GM19023 (cell line): ENCODE data around the gene GMPR2.

ENCODE experiments used
- ATAC-seq: cut with Tn5 transposase; IDR thresholded peaks from one replicate; pipeline ENCODE4 v1.9.1; 2021; ENCODE audit warnings: mild to moderate bottlenecking, moderate library complexity; ENCODE audit not compliant: unreplicated experiment

The GMPR2 gene

DNA sequence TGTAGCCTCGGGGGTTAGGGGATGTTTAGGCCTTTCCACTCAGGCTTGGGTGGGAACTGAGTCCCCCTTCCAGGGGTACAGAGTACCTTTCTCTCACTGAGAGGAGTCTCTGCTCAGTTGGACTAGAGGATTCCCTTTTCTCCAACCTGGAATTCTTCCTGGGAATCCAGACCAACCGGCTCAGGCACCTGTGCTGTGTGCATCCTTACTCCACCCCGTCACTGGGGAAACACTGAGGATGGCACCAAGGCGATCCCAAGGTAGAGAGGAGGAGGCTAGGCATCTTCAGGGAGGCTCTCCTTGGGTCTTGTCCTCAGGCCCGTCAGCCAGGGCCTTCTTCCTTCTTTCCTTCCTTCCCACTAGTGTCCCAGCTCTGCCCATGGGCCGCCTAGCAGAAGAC, 31.1 kb downstream of the GMPR2 start:
- no peak for ATAC-seq

DNA sequence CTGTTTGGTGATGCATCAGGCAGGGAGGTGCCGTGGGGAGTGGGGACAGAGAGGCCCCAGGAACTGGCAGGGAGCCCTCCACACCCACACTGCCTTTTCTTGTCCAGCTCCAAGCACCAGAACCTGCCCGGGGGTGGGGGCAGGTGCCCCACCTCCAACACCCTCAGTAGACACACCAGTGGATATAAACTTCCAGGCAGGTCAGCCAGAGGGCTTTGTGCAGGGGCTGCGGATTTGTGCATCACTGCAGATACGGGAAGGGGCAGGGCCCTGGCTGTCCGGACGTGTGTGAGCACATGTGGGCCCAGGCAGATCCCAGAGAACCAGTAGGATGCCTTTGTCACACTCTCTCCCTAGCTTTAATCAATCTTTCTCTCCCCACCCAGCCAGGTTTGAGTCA, 31.6 kb downstream of the GMPR2 start:
- no peak for ATAC-seq

DNA sequence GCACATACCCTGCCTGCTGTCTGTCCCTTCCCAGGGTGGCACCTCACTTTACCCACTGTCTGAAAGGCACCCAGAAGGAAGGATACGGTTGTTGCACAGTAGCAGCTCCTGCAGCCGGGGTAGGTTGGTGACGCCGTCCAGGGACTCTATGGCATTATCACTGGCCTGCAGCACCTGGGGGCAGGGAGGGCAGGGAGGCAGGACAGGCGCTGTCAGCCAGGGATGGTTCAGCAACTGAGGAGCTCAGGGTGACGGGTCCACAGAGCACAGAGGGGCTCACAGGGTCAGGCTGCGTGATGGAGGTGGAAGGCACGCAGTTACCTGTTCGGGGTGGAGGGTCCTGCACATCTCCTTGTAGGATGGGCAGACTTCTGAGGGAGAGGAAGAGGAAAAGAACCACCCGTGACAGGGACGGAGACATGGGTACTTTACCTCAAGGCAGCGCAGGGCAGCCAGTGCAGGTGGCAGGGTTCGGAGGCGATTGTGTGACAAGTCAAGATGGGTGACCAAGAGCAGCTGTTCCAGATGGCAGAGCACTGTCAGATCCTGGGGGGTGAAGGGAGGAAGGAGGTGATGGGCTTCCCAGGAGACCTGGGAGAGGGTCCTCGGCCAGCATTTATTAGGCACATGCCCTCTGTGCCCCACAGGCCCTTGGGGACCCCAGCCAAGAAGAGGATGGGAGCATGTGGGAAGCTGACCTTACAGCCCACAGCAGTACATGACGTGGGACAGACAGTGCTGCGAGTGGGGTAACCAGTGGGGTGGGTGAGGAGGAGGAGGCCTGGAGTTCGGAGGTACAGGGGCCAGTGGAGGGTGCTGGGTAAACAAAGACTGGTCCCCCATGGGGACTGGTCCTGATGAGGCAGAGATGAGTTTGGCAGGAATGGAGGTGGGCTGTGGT, 33.9 kb downstream of the GMPR2 start:
- ATAC-seq: no peak

DNA sequence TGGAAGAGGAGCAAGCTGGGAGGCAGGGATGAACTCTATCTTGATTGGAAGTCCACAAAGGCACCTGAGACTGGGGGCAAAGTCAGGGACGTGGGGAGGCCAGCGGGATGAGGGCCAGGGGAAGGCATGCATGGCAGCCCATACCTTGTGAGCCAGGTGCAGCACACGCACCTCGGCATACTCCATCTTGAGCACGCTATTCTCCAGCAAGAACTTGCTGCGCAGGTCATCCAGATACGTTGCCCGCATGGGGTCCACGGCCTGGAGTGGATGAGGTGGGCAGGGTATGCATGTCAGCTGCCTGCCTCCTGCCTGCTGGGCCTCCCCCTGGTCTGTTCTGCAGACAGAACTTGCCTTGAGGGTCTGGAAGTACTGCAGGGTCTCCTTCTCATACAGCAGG, 34.8 kb downstream of the GMPR2 start:
- ATAC-seq: no peak

DNA sequence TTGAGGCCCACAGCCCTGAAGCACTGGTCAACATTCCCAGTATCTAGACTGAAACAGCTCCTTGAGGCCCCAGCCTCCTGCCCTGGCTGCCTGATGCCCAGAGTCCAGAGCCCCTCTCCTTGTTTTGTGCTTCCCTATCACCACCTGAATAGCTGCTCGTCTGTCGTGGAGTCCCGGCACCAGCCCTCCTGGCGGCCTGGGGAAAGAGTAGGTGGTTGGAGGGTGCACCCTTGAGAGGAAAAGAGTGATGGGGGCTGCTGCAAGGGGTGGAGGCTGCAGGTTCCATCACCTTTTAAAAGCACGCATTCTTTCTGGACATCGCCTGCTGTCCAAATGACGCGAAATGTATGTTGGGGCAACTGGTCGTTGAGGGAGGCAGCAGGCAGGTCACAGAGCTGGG, 35.5 kb downstream of the GMPR2 start:
- no peak for ATAC-seq

DNA sequence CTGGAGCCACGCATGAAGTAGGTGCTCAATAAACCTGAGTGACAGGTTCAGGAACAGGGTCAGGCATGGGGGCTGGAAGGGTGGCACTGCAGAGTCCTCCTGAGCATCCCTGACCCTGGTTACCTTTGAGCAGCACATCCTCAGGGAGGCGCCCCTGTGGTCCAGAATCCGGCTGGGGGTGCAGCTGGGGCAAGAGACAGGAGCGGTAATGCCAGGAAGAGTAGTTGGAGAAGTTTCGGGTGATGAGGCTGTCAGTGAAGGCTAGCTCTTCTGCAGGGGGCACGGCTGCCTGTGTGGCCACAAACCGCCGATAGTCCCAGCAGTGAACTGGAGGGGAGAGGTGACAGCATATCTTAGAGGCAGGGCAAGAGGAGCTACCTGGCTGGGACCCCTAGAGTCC, 36.6 kb downstream of the GMPR2 start:
- ATAC-seq: no peak

DNA sequence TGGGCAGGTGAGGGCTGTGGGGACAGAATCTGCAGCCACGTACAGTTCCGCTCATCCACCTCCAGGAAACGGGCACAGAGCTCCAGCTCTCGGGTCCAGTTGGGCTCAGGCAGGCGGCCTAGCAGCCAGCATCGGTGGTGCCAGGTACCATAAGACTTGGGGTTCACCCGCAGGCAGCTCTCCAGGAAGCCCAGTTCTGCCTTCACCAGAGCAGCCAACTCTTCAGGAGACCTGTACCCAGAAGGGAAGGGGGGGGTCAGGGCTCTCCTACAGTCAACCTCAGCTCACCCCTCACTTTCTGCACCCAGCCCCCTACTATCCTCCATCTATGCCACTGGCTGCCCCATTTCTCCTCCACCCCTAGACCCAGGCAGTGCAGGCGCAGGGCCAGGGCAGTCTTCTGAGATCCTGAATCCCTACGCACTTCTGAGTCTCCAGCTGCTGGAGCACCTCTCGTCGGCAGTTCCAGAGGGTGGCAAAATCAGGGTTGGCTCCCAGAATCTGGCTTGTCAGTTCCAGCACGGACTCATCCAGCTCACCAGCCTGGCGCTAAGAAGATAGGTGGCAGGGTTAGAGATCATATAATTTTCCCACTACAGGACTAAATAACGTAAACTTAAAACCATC, 37.3 kb downstream of the GMPR2 start:
- ATAC-seq: no peak

DNA sequence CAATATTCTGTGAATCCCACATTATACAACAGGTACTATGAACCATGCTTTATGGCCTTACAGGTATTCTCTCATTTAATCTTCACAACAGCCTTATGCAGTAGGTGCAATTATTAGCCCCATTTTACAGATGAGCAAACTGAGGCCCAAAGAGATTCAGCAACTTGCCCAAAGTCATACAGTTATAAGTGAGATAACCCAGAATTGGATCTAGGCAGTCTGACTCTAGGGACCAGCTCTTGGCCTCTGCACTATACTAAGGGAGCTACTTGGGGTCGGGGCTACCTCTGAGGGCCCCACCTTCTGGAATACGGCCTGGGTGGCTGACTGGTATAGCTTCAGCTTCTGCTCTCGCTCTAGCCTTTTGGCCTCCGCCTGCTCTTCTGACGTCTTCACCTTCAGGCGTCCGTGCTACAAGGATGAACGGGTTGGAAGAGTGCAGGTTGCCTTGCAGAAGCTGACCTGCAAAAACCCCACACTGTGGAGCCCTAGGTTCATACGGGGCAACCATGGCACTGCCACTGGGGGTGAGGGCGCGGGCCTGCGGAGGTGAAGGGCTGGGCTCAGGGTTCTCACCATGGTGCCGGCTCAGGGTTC, 37.9 kb downstream of the GMPR2 start:
- ATAC-seq: peak; percentile 0

DNA sequence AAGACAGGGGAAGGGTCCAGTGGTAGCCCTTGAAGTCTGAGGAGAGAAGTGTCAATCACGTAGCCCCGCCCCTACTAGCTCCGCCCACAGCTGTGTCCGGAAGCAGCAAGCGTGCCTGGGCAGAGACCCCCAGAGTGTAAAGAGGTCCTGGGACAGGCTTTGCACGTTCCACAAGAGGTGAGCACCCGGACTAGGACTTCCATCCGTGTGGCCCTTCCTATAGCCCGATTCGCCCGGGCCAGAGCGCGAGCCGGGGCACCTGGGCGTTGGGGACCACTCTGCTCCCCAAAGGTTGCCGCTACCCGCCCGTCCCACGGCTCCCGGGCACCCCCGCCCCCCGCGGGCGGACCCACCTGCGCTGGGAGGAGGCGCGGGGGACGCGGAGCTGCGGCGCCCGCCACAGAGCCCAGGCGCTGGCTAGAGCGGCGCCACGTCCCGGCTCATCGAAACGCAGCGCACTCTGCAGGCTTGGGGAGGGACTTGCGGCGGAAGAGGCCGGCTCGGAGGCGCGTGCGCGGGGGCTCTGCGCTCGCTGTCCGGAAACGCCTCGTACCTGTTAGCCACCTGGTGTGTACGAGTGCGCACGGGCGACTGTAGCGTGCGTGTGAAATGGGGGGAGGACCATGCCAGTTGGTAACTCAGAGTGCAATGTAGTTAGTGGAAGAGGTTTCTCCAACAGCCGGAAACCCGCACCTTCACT, 38.6 kb downstream of the GMPR2 start, which contains the start of gene RABGGTA:
RABGGTA (minus strand) TSS at position 464 of the 700 bp plus-strand sequence. CDS start 482 bp downstream, outside the sequence.
- peak; percentile 91 for ATAC-seq

DNA sequence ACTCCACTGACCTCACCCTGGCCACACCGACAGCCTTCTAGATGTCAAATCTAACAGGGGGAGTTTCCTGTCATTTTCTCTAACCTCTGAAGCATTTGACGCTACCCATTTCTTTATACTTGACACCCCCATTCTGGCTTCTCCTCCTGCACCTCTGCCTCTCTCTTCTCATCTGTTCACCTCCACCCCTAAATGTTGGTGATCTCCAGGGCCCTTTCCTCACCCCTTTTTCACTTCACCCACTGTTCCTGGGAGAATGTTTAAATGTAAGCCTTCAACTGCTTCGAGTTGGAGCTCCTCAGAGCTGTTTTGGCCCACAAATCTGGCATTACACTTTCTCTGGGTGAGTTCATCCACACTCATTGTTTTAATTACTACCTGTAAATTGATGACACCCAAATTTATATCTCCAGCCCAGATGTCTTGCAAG, 39.1 kb downstream of the GMPR2 start:
- ATAC-seq: no peak

DNA sequence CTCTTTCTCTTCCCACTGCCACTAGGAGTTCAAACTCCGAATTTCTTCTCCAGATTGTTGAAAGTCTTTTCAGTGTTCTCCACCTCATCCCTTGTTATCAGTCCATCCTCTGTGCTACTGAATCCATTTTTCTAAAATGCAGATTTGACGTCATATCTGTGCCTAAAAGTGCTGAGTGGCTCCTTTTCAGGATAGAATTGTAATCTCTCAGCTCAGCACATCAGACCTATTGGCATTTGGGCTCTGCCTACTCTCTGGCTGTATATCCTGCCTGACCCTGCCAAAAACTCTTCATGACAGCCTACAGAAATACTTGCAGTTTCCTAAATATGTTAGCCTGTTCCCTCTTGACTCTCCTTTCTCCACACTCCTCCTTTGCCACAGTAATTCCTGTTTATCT, 39.7 kb downstream of the GMPR2 start:
- ATAC-seq: no peak

DNA sequence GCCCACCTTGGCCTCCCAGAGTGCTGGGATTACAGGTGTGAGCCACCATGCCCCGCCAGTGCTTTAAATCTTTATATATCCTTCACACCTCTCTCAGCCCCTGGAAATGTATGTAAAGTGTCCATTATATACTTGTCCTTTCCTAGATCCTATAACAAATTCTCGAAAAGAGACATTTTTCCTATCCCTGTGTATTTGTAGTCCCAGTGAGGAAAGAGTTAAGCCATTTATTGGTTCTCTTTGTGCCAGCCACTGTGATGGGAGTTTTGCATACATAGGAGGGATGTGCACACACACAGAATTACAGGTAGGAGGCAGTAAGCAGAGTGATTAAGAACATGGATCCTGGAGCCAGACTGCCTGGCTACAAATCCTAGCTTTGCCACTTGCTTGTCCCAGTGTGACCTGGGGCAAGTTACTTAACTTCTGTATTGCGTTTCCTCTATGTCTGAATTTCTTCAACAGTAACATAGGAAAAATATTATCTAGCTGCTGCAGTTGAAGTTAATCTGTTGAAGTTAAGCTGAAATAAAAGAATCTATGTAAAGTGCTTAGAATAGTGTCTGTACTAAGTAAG, 40.8 kb downstream of the GMPR2 start:
- ATAC-seq: no peak

DNA sequence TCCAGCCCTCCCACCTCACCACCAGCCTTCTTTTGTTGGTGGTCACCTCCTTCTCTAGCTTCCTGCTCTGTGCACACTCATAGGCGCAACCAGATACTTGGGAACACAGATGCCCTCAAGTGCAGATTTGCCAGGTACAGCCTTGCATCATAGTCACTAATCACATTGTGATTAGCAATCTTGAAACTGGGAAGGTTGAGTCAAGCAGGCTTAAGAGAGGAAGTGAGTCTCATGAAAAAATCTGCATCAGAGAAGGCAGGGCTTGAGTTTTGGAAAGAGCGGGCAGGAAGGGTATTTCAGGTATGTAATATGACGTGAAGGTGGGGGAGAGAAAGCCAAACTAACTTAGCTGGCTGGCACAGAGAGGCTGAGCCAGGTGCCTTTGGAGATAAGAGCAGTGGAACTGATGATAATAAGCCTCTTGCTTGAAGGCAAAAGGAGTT, 41.4 kb downstream of the GMPR2 start:
- ATAC-seq: peak; percentile 29

DNA sequence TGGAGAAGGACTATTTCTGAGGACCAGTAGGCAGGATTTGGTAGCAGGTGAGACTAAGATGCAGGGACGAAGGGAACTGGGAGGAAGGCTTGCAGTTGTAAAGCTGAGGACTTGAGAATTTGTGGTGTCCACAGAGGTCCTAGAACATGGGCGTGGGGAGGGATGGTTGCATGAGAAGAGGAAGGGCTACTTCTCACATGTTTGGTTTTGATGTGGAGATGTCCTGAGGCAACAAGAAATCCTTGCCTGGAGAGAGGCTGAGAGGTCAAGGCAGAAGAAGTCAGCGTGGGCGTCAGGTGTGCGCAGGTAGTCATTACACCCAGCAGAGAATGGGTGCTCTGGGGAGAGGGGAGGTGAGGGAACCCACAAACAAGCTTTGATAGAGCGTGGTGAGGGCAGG, 44.3 kb downstream of the GMPR2 start:
- no peak for ATAC-seq

DNA sequence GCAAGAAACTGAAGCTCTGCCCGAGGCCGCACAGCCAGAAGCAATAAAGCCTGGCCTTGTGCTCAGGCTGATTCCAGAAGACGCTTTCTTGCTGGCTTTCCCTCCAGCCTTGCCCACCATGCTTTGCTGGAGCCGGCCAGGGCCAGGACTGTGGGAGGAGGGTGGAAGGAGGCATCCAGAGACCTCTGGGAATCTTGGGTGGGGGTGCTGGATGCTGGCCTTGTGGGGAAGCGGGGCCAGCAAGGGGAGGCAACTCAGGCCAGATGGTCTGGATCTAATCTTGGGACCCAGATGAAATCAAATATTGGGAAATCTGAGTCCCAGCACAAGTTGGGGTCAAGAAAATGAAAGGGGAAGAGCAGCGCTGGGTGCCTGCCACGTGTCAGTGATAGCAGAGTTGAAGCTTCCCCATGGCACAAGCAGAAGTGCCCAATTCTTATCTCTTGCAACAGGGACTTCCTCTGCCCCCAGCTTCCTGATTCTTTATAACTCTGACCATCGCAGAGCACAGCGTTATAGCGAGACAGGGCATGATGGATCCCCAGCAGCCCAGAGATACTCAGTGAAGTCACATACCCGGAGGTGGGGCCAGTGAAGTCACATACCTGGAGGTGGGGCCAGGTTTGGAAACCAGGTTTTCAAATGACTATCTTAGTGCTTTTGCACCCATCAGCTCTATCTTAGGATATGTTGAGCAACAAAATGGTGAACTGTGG, 45.0 kb downstream of the GMPR2 start:
- no peak for ATAC-seq

DNA sequence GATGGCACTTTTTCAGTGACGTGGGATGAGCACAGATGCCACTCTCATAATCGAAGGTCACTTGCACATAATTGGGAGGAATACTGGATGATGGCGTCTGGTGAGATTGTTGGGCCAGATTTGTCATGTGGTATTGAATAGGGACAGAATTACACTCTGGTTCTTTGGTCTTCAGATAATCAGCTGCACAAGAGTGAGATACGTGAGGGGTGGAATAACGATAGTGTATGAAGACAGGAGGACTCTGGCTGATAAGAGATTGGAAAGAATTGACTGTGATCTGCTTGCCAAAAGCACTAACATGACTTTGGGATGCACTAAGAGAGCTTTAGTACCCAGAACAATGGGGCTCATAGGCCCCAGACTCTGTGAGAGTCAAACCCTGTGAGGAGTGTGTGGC, 45.7 kb downstream of the GMPR2 start:
- ATAC-seq: no peak

DNA sequence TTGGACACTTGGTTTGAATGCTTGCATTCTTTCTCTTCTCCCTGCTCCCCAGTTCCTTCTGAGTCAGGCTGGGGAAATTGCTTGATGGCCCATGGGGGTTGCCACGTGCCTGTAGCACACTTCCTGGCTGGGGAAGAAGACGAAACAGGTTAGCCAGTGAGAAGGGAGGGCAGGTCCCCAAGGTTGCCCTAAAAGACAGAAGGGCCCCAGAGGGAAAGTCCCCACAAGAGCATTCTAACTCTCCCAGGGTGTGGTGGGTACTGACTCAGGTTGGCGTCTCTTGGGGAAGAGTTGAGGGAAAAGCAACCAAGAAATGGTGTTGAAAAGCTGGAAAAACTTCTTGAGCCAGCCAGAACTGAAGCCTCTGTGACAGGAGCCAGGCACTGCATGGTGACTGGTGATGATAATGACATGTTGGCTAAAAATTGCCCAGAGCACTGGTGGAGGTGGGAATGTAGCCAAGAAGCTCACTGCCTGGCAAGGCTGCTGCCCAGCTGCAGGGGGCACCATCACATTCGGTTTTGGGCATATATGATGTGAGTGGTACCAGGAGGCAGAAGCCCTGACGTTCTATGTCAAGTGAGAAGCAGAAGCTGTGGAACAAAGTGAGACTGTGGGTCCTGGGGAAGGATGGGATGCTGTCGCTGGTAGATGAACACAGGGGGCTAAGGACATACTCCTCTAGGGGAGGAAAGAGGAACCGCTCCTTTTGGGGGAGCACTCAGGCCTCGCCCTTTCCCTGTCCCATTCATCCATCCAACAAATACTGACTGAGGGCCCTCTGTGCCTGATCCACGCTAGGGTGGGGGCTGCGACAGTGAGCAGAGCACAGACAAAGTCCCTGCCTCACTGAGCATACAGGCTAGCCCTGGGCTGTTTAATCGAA, 46.8 kb downstream of the GMPR2 start:
- ATAC-seq: no peak

DNA sequence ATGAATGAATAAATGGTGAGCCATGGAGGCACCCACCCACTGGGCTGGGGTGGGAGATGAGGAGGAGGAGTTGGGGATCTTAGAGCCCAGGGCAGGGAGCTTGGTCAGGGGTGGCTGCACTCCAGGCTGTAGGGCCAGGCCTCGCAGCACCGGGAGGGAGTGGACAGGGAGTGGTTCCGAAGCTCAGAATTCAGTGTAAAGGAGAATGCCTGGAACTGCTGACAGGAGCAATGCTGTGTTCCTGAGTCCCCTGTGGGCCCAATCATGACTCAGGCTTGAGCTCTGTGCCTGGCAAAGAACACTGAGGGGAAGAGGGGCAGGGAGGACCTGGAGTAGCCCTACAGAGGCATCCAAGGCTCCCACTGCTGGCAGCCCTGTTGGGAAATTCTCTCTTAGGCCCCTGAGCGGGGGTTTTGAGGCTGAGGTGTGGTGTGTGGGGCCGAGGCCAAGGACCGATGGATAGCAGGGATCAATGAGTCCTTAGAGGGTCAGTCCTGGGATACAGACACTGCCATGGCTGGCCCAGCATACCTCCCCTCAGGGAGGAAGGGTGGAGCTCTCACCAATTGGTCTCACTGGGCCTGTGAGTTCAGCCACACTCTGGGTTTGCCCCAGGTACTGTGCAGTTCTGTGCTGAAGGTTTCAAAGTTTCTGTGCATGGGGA, 48.2 kb downstream of the GMPR2 start:
- no peak for ATAC-seq

DNA sequence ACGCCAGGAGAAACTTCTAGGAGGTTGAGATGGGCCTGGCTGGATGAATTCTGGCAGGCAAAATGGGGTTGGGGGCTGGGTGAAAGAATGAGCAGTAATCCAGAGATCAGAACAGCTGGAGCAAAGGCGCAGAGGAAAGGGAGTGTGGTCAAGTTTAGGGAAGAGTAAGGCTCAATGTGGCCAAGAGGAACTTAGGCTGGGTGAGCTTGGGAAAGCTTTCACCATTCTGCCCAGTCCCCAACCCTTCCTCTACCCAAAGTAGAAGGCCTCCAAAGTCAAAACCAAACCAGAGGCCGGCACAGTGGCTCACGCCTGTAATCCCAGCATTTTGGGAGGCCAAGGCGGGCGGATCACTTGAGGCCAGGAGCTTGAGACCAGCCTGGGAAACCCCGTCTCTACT, 48.9 kb downstream of the GMPR2 start:
- no peak for ATAC-seq
